ENCODE results near the gene LRRC4B. TPM values are rescaled to one million over a fixed set of nuclear protein-coding genes. Genes with fewer than 3 reads are reported as not detected.

The LRRC4B gene
- total RNA-seq, 4 donors from 2014 or later, result 0.18 to 1.5 (median 0.44) TPM

GRCh38 chr19:50602935-50603334 is 34.7 kb upstream of the LRRC4B start:
- Histone ChIP-seq H3K36me3 (no peaks in the 10 kb centered on the region), H3K9me3 (peaks cover 0 to under 1% (median 0%) of the 10 kb centered on the region in 3 donors), H3K4me3 (no peak overlapping the region), H3K4me1 (peaks cover 0 to 11% (median 0%) of the 10 kb centered on the region in 3 donors), H3K27me3 (peaks cover 0 to 73% (median 0%) of the 10 kb centered on the region in 4 donors), H3K27ac (no peak overlapping the region)
- DNase-seq, result no peak
- WGBS, 2 donors, result 60 to 83% methylated on average over 4 of the region's 4 CpGs
- intact Hi-C loops (cut with DNase I), result loop anchor here (5.0 kb wide), 1 partner anchor 179 kb away; no protein-coding TSS in a partner anchor
- TF ChIP-seq CTCF (IDR thresholded peaks at IDR 0.05) (no peak), POLR2A (IDR thresholded peaks at IDR 0.05) (no peak)

DNA sequence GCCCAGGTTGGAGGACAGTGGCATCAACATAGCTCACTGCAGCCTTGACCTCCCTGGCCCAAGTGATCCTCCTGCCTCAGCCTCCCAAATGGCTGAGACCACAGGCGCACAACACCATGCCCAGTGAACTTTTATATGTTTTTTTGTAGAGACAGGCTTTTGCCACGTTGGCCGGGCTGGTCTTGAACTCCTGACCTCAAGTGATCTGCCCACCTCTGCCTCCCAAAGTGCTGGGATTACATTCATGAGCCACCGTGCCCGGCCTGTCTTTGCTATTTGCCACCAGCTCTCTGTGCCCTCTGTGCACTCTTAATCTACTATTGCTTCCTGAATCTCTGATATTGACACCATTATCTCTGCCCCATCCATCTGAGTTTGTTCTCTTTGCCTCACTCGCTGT is 34.3 kb upstream of the LRRC4B start:
- TF ChIP-seq POLR2A (IDR thresholded peaks at IDR 0.05), result no peak
- no peak for TF ChIP-seq CTCF (IDR thresholded peaks at IDR 0.05)
- H3K9me3 ChIP-seq, result no peaks in the 10 kb centered on the region
- 85 to 86% methylated on average over 6 of the region's 6 CpGs for WGBS, 2 donors
- H3K27ac ChIP-seq, result no peak overlapping the region
- H3K27me3 ChIP-seq, result peaks cover 0 to 68% (median 0%) of the 10 kb centered on the region in 4 donors
- intact Hi-C loops (cut with DNase I), result loop anchor here (5.0 kb wide), 1 partner anchor 180 kb away; no protein-coding TSS in a partner anchor
- no peaks in the 10 kb centered on the region for H3K36me3 ChIP-seq
- peaks cover 0 to 6% (median 0%) of the 10 kb centered on the region in 3 donors for H3K4me1 ChIP-seq
- DNase-seq, result no peak
- H3K4me3 ChIP-seq, result no peak overlapping the region

GRCh38 chr19:50602089-50602422 is 33.8 kb upstream of the LRRC4B start:
- TF ChIP-seq POLR2A (IDR thresholded peaks at IDR 0.05), result no peak
- TF ChIP-seq CTCF (IDR thresholded peaks at IDR 0.05), result no peak
- Histone ChIP-seq H3K4me1 (peaks cover 0 to 5% (median 0%) of the 10 kb centered on the region in 3 donors), H3K9me3 (no peaks in the 10 kb centered on the region), H3K27me3 (peaks cover 0 to 67% (median 0%) of the 10 kb centered on the region in 4 donors), H3K36me3 (no peaks in the 10 kb centered on the region), H3K27ac (no peak overlapping the region), H3K4me3 (no peak overlapping the region)
- 78 to 82% methylated on average over 5 of the region's 5 CpGs for WGBS, 2 donors
- intact Hi-C loops (cut with DNase I), result loop anchor here (5.0 kb wide), 1 partner anchor 180 kb away; no protein-coding TSS in a partner anchor
- DNase-seq, result no peak

GRCh38 chr19:50601407-50602088 is 33.3 kb upstream of the LRRC4B start:
- Histone ChIP-seq H3K36me3 (no peaks in the 10 kb centered on the region), H3K27me3 (peaks cover 0 to 63% (median 0%) of the 10 kb centered on the region in 4 donors), H3K4me3 (no peak overlapping the region), H3K4me1 (peaks cover 0 to 5% (median 0%) of the 10 kb centered on the region in 3 donors), H3K9me3 (no peaks in the 10 kb centered on the region), H3K27ac (no peak overlapping the region)
- intact Hi-C loops (cut with DNase I), result loop anchor here (5.0 kb wide), 1 partner anchor 181 kb away; no protein-coding TSS in a partner anchor
- TF ChIP-seq CTCF (IDR thresholded peaks at IDR 0.05) (no peak), POLR2A (IDR thresholded peaks at IDR 0.05) (no peak)
- WGBS, 2 donors, result 68 to 72% methylated on average over 11 of the region's 11 CpGs
- no peak for DNase-seq

- TF ChIP-seq CTCF (IDR thresholded peaks at IDR 0.05), result no peak
- TF ChIP-seq POLR2A (IDR thresholded peaks at IDR 0.05), result no peak
- DNase-seq, result no peak
- Histone ChIP-seq H3K9me3 (no peaks in the 10 kb centered on the region), H3K27ac (no peak overlapping the region), H3K27me3 (peaks cover 0 to 54% (median 0%) of the 10 kb centered on the region in 4 donors), H3K36me3 (no peaks in the 10 kb centered on the region), H3K4me1 (no peaks in the 10 kb centered on the region), H3K4me3 (no peak overlapping the region)
- WGBS, 2 donors, result 82% methylated on average over 9 of the region's 9 CpGs
- intact Hi-C loops (cut with DNase I), result no loop called here
These were observed 31.2 kb upstream of the LRRC4B start for GRCh38 chr19:50599427-50599826.
